Measurements from ENCODE around the gene TBX19.

The TBX19 gene

GRCh38 chr1:168280296-168280927 is at the start of gene TBX19:
TBX19 (plus strand) TSS chr1:168280877; CDS start chr1:168281091, 214 bp downstream.
- no peak for DNase-seq (ENCODE audit: low read depth in 2 of 2)

DNA sequence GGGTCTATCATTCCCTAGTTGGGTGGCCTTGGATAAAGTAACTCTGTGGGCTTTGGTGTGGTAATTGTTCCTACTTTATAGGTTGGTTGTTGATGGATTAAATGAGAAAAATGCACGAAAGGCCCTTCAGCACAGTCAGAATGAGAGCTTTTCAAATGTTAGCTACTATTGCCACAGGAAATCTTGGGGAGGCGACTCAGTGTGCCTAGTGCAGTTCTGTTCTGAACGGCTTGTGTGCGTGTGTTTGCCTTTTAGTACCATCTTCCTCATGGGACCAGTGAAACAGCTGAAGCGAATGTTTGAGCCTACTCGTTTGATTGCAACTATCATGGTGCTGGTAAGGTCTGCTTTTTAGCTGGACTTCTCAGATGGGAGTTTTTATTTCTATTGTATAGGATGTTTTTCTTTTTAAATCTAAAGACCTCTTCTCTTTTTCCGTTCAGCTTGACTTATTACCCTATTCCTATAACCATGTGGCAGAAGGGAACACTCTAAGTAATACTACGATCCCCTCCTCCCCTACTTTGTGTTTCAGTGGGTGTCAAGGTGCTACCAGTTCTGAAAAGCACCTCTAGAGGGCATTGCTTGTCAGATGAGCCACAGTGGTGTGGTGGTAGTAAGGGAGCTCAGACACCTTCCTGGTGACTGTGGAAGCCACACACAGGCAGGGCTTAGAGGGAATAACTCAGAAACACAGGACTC is 45.7 kb upstream of the TBX19 start:
- DNase-seq (ENCODE audit: low read depth in 2 of 2) = no peak

DNA sequence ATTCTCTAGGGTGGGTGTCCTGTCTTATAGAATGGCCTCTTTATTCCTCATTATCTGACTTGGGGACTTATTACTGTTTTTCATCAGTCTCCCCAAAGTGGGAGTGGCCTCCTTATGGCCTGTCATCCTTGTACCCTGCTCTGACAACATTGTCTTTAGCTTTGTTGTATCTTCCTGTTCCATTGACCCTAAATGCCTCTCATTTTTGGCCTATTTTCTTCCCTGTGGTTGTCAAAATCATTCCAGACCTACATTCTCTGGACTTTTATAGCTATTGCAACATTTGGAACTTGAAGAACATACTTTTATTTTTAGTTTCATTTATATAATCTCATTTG is 45.2 kb upstream of the TBX19 start:
- no peak for DNase-seq (ENCODE audit: low read depth in 2 of 2)

GRCh38 chr1:168235937-168236336 is 44.7 kb upstream of the TBX19 start:
- no peak for DNase-seq (ENCODE audit: low read depth in 2 of 2)

GRCh38 chr1:168236836-168237611 is 43.7 kb upstream of the TBX19 start:
- no peak for DNase-seq (ENCODE audit: low read depth in 2 of 2)

GRCh38 chr1:168243198-168243597 is 37.5 kb upstream of the TBX19 start:
- no peak for DNase-seq (ENCODE audit: low read depth in 2 of 2)

DNA sequence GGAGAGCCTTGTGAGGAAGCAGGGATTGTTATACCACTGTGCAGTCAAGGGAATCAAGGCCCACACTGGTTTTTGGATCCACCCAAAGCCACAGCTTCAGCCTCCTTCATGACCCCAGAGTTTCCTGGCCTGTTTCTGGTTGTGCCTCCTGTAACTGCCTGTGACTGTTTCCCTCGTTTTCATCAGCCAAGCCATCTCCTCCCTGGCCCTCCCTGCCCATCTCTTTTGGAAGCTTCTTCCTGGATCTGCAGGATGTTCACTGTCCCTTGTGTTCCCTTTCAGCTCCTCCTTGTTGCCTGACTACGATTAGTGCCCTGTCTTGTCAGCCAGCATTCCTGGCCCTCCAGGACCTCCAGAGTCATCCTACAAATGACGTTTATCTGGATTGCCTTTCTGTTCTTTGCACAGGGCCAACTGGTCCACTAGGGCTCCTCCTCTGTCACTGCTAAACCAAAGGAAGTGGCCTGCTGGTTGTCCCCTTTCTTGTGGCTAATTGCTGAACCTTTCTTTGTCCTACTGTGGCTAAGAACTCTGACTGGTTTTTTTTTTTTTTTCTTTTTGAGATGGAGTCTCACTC is 37.0 kb upstream of the TBX19 start:
- no peak for DNase-seq (ENCODE audit: low read depth in 2 of 2)

- DNase-seq (ENCODE audit: low read depth in 2 of 2) = no peak
These were observed 35.6 kb upstream of the TBX19 start for GRCh38 chr1:168245042-168245441.

GRCh38 chr1:168246506-168246905 is 34.2 kb upstream of the TBX19 start:
- no peak for DNase-seq (ENCODE audit: low read depth in 2 of 2)

- DNase-seq (ENCODE audit: low read depth in 2 of 2) = no peak
These were observed 28.4 kb upstream of the TBX19 start for GRCh38 chr1:168252204-168252733.

DNA sequence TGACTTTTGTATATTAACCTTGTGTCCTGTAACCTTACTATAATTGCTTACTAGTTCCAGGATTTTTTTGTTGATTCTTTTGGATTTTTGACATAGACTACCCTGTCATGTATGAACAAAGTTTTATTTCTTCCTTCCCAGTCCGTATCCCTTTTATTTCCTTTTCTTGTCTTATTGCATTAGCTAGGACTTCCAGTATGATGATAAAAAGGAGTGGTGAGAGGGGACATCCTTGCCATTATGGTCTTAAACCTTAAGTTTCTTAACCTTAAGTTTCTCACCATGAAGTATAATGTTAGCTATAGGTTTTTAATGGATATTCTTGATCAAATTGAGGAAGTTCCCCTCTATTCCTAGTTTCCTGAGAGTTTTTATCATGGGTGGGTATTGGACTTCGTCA is 24.5 kb upstream of the TBX19 start:
- DNase-seq (ENCODE audit: low read depth in 2 of 2) = no peak

DNA sequence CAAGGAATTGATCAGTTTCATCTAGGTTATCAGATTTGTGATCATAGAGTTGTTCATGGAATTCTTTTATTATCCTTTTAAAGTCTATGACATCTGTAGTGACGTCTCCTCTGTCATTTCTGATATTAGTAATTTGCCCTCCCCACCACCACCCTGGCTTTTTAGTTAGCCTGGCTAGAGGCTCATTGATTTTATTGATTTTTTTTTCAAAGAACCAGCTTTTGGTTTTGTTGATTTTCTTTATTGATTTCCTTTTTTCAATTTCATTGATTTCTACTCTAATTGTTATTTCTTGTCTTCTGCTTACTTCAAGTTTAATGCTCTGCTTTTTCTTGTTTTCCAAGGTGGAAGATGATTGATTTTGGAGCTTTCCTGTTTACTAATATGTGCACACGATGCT is 23.3 kb upstream of the TBX19 start:
- no peak for DNase-seq (ENCODE audit: low read depth in 2 of 2)

- DNase-seq (ENCODE audit: low read depth in 2 of 2) = no peak
These were observed 21.1 kb upstream of the TBX19 start for GRCh38 chr1:168259567-168259966.

DNA sequence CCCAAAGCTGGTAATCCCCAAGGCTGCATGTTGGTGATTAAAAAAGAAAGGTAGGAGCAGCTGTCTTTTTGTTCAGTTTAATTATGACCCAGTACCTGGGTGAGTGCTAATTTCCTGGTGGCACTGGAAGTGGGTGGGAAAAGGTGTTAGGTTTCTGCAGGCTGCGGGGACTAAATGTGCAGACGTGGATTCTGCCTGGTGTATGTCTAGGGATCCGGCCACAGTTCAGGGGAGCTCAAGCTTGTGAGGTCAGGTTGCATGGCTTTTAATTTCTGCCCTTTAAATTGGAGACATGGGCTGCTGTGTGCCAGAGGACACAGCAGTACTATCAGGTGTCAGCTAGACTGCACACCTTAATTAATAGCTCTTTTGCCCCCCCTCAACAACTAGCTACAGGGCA is 20.3 kb upstream of the TBX19 start:
- no peak for DNase-seq (ENCODE audit: low read depth in 2 of 2)

- DNase-seq (ENCODE audit: low read depth in 2 of 2) = no peak
These were observed 19.3 kb upstream of the TBX19 start for GRCh38 chr1:168261390-168261789.

GRCh38 chr1:168263130-168263529 is 17.5 kb upstream of the TBX19 start:
- DNase-seq (ENCODE audit: low read depth in 2 of 2) = no peak

DNA sequence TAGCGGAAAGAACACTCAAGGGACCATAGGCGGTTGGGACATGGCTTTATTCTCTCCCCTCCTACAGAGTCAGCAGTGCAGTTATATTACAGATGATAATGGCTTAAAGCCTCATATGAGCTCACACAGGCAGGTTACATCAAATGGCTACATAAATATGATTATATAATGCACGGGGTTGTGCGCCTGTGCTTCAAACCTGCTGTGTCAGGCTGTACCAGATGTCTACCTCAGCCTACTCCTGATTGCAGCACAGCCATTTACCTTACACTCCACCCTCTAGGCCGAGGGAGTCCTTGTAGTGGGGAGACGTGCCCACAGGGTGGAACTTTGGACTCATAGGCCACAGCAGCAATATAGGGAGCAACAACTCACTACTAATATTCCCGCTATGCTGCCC is 16.4 kb upstream of the TBX19 start:
- DNase-seq (ENCODE audit: low read depth in 2 of 2) = no peak

DNA sequence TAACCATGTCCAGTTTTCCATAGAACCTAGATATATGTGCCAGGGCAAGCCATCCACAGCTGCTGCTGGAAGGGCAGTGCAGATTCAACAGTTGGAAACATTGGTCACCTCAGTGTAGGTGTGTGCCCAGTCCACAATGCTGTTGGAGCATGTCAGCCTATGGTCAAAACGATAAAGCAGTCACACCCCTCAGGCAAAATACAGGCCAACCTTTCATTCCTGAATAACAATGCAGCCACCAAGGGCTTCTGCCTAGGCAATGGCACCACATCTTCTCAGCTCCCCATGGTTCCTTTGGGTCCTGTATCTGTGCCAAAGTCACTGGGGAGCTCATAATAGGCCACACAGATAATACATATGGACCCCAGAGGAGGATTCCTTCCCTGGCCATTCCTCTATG is 15.1 kb upstream of the TBX19 start:
- no peak for DNase-seq (ENCODE audit: low read depth in 2 of 2)

GRCh38 chr1:168266644-168267186 is 14.0 kb upstream of the TBX19 start:
- no peak for DNase-seq (ENCODE audit: low read depth in 2 of 2)

DNA sequence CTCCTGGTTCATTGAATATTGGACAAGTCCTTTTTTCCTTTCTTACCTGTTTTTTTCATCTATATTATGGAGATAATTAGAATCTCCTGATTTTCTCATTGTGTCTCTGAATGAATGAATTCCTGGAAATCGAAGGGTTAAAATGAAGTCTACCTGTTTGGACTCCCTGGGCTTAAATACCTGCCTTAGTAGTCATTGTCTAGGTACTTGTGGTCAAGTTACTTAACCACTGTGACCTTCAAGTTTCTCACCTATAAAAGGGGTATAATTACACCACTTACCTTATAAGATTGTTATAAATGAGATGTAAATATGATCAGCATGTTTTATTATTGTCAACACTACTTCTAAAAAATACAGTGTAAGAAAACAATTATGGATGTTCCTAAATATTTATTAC is 9.0 kb upstream of the TBX19 start:
- DNase-seq (ENCODE audit: low read depth in 2 of 2) = no peak

DNA sequence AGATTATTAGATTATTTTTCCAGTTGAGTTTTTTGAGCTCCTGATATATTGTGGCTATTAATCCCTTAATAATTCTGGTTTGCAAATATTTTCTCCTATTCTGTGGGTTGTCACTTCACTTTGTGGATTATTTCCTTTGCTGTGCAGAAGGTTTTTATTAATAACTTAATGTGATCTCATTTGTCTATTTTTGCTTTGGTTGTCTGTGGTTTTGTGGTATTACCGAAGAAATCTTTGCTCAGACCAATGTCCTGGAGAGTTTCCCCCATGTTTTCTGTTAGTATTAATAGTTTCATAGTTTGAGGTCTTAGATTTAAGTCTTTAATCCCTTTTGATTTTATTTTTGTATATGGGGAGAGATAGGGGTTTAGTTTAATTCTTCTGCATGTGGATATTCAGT is 7.1 kb upstream of the TBX19 start:
- DNase-seq (ENCODE audit: low read depth in 2 of 2) = no peak

DNA sequence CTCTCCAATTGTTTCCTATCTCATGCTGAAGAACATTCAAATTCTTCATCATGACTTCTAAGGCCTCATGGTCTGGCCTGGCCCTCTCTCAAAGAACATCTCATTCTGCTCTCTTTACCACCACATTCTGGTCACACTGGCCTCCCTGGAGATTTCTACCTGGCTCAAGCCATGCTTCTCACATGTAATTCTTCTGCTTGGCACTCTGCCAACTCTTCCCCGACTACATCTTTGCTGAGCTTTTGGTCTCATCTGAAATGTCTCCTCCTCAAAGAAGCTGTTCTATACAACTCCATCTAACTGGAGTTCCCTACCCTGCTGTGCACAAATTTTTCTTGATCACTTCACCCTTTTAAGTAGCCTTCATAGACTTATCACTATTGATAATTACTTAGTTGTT is 1.4 kb upstream of the TBX19 start:
- no peak for DNase-seq (ENCODE audit: low read depth in 2 of 2)
